Ovary (tissue), 10 donors: Measurements from ENCODE around the gene ZXDA. TPM values are rescaled to one million over a fixed set of nuclear protein-coding genes. Genes with fewer than 3 reads are reported as not detected.
"Not testable (repeated sequence)": the region's sequence is repeated elsewhere in the genome, so short reads cannot be mapped to it uniquely, and the experiment has no call there.

Experiments
- DNase-seq, 5 donors: peaks; one replicate each; pipeline ENCODE4 v3.0.0-alpha.2; 2019 to 2020
- H3K27ac ChIP-seq, 2 donors: fragments of 200-600 bp; one replicate each; pipeline versions ENCODE4 v1.5.1 to v1.8.0; 2019 to 2022
- H3K27me3 ChIP-seq: fragments of 200-600 bp; one replicate; pipeline ENCODE4 v1.8.0; 2022
- H3K36me3 ChIP-seq: fragments of 200-600 bp; sonication (generic); one replicate; pipeline ENCODE4 v1.5.1; 2019
- H3K4me1 ChIP-seq: one replicate; pipeline ENCODE4 v1.8.1; 2013; ENCODE audit warnings: mild to moderate bottlenecking, moderate library complexity; ENCODE audit not compliant: insufficient read depth
- H3K4me3 ChIP-seq: fragments of 200-600 bp; sonication (generic); one replicate; pipeline ENCODE4 v1.5.1; 2017
- H3K9me3 ChIP-seq, 2 donors: fragments of 200-600 bp in 1 of 2; sonication (generic) in 1 of 2; one replicate each; pipeline versions ENCODE4 v1.5.1 to v1.8.1; 2013 to 2019; ENCODE audit warnings: mild to moderate bottlenecking in 1 of 2, moderate library complexity in 1 of 2
- EP300 ChIP-seq: sonication (generic); formaldehyde crosslinking; IDR thresholded peaks from one replicate; pipeline ENCODE4 v1.6.1; 2017; ENCODE audit warnings: antibody characterized with exemption
- POLR2A ChIP-seq: fragments of 450-650 bp; IDR thresholded peaks from one replicate; pipeline ENCODE4 v1.6.1; 2017; ENCODE audit warnings: antibody characterized with exemption, mild to moderate bottlenecking, moderate library complexity
- WGBS, 3 donors: extraction: QIAGEN DNeasy Blood & Tissue Kit in 1 of 3; methylation state at CpG; one replicate each; pipeline versions ENCODE4 v1.1.5 to v1.1.7; 2013 to 2017; 5-methylcytosine and 5-hydroxymethylcytosine counted together
- intact Hi-C, 4 donors: fragments of 100-400 bp; cut with DNase I; formaldehyde crosslinking; loops; one replicate each; pipeline versions ENCODE4 v1.11.0 to v1.15.1; 2022 to 2023
- long read RNA-seq, 3 donors: library from polyadenylated mRNA in 2 of 3; unstranded in 2 of 3; transcript quantifications; one replicate each; pipeline ENCODE4 v2.0.0 and lab custom pipeline, GENCODE V29; 2021 to 2026
- polyA plus RNA-seq, 2 donors: library from polyadenylated mRNA; stranded (reverse); fragments of 200-250 nt in 1 of 2; fragments of 350-450 nt in 1 of 2; fragmentation: Illumina TruSeq in 1 of 2; extraction: RNeasy Lipid Tissue Mini Kit (QIAGEN cat#74804) in 1 of 2; gene quantifications; one replicate each; pipeline ENCODE4 v1.2.3, GENCODE V29; 2013 to 2014
- total RNA-seq, 7 donors: library from RNA; depleted of rRNA in 2 of 7; stranded (reverse); fragments of >200 nt in 2 of 7; fragmentation: NEBNext Ultra II Directional in 3 of 7; extraction: Animal tissue kit (Norgen Biotek cat#: 25700) in 3 of 7; gene quantifications; one replicate each; pipeline versions ENCODE4 v1.1.0 to v1.2.4, GENCODE V29; 2016 to 2023
- TF ChIP-seq, protein P1 (sequence below), 3 donors: fragments of 450-650 bp in 2 of 3; fragments of 200-600 bp in 1 of 3; IDR thresholded peaks; one replicate each; pipeline versions ENCODE4 v1.5.1 to v1.8.0; 2016 to 2022; ENCODE audit warnings: antibody characterized with exemption in 3 of 3, mild to moderate bottlenecking in 1 of 3
- donor health status: DM: no; HTN: no; CAD: no; lungs with moderate emphysema.
- donor health status: DM: no; HTN: no; CAD: no.
- donor health status: Bipolar disorder and iron deficiency.
- donor health status: DM: yes; HTN: yes; CAD: no.
- donor health status: DM: no; HTN: no; CAD: no.
- donor health status: DM: yes; HTN: yes; CAD: no.

Gene ZXDA, protein sequence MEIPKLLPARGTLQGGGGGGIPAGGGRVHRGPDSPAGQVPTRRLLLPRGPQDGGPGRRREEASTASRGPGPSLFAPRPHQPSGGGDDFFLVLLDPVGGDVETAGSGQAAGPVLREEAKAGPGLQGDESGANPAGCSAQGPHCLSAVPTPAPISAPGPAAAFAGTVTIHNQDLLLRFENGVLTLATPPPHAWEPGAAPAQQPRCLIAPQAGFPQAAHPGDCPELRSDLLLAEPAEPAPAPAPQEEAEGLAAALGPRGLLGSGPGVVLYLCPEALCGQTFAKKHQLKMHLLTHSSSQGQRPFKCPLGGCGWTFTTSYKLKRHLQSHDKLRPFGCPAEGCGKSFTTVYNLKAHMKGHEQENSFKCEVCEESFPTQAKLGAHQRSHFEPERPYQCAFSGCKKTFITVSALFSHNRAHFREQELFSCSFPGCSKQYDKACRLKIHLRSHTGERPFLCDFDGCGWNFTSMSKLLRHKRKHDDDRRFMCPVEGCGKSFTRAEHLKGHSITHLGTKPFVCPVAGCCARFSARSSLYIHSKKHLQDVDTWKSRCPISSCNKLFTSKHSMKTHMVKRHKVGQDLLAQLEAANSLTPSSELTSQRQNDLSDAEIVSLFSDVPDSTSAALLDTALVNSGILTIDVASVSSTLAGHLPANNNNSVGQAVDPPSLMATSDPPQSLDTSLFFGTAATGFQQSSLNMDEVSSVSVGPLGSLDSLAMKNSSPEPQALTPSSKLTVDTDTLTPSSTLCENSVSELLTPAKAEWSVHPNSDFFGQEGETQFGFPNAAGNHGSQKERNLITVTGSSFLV
- 1 to 10 TPM; 7.0 to 9.1 (median 8.2) TPM for total RNA-seq
- polyA plus RNA-seq: 1 to 10 TPM; 2.9 to 3.2 TPM
- long read RNA-seq, donor 1: 0 reads
- long read RNA-seq, donor 2, full-length matches to known transcripts: 14 of 14 reads
- long read RNA-seq, donor 2, partial matches to known transcripts: 0 of 14 reads
- long read RNA-seq, donor 2, other reads (novel, unspliced or antisense): 0 of 14 reads
- long read RNA-seq, donor 3, full-length matches to known transcripts: 15 of 15 reads
- long read RNA-seq, donor 3, partial matches to known transcripts: 0 of 15 reads
- long read RNA-seq, donor 3, other reads (novel, unspliced or antisense): 0 of 15 reads

DNA sequence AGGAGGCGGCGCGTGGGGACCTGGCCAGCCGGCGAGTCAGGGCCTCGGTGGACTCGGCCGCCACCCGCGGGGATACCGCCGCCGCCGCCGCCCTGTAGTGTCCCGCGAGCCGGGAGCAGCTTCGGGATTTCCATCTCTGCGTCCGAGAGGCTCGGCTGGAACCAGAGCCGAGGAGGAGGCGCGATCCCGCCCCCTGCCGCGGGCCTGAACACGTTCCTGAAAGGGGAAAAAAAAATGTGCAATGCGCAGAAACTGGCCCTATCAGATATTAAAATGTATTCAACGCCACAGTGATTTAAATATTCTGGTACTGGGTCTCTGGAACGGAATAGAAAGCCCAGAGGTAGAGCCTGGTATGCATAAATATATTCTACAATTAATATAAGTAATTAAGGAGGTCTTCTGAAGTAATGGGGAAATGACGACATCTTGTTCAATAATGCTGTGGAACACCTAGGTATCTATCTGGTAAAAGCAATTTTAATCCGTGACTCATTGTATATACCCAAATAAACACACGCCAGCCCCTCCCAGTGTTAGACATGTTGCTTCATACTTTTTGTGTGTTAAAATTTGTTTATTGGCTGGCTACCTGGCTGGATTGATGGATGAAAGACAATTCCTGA is at the start of gene ZXDA:
ZXDA (minus strand) TSS at position 172 of the 626 bp plus-strand sequence; CDS start at position 134, 38 bp downstream.
- H3K27me3 ChIP-seq, H3K36me3 ChIP-seq, DNase-seq, H3K9me3 ChIP-seq, H3K4me1 ChIP-seq: not testable (repeated sequence)
- peak within 1 kb of the TSS; percentile 92 to 95 for H3K27ac ChIP-seq
- intact Hi-C loops: loop anchor here in 1 of 4 donors (5.0 kb wide), 1 partner anchor 318 kb away; the partner anchor contains the start of gene ZXDB
- peak within 1 kb of the TSS; percentile 30 for H3K4me3 ChIP-seq
- 24 to 40% (median 27%) methylated on average over 9 to 13 of the region's 35 CpGs for WGBS, 3 donors

DNA sequence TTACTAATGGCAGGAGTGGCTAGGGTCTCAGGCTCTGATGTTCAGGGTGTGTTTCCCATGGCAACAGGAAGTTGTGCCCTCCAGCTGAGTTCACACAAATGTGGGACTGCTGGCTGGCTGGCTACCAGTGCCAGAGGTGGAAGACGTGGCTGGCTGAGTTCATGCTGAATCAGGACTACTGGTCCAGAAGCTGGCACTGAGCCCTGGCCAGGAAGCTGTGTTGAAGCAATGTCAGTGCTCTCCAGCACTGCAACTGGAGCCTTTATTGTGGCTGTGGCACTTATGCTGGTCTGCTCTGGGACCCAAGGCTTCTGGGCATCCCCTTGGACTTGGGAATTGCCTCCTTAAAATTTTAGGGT is 42.0 kb upstream of the ZXDA start:
- 33 to 63% (median 34%) methylated on average over 1 of the region's 1 CpG for WGBS, 3 donors
- Histone ChIP-seq H3K4me3 (no peak overlapping the region), H3K9me3 (no peaks in the 10 kb centered on the region), H3K4me1 (no peaks in the 10 kb centered on the region), H3K27ac (no peak overlapping the region), H3K27me3 (no peaks in the 10 kb centered on the region), H3K36me3 (no peaks in the 10 kb centered on the region)
- DNase-seq: no peak
- TF ChIP-seq POLR2A: no peak
- TF ChIP-seq, protein P1, sequence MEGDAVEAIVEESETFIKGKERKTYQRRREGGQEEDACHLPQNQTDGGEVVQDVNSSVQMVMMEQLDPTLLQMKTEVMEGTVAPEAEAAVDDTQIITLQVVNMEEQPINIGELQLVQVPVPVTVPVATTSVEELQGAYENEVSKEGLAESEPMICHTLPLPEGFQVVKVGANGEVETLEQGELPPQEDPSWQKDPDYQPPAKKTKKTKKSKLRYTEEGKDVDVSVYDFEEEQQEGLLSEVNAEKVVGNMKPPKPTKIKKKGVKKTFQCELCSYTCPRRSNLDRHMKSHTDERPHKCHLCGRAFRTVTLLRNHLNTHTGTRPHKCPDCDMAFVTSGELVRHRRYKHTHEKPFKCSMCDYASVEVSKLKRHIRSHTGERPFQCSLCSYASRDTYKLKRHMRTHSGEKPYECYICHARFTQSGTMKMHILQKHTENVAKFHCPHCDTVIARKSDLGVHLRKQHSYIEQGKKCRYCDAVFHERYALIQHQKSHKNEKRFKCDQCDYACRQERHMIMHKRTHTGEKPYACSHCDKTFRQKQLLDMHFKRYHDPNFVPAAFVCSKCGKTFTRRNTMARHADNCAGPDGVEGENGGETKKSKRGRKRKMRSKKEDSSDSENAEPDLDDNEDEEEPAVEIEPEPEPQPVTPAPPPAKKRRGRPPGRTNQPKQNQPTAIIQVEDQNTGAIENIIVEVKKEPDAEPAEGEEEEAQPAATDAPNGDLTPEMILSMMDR (IDR thresholded peaks at IDR 0.05): no peak
- TF ChIP-seq EP300: no peak
- intact Hi-C loops: no loop called here

DNA sequence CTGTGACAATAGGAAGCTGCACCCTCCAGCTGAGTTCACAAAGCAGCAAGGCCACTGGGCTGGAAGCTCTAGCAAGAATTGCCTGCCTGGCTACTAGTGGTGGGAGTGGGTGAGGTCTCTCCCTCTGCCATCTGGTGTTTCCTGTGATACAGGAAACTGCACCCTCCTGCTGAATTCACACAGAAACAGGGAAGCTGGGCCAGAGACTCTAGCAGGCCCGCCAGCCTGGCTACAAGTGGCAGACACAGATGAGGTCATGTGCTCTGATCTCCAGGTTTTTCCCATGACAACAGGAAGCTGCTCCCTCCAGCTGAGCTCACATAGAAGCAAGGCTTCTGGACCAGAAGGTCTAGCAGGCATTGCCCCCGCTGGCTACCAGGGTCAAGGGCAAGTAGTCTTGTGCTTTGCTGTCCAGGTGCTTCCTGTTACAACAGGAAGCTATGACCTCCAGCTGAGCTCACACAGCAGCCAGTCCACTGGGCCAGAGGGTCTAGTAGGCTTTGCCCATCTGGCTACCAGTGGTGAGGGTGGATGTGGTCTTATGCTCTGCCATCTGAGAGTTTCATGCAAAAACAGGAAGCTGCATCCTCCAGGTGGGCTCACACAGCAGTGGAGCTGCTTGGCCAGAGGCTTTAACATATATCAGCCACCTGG is 41.5 kb upstream of the ZXDA start:
- Histone ChIP-seq H3K27me3 (no peaks in the 10 kb centered on the region), H3K36me3 (no peaks in the 10 kb centered on the region), H3K4me3 (no peak overlapping the region), H3K27ac (no peak overlapping the region), H3K9me3 (no peaks in the 10 kb centered on the region), H3K4me1 (no peaks in the 10 kb centered on the region)
- intact Hi-C loops: no loop called here
- WGBS, 3 donors: 38 to 90% (median 46%) methylated on average over 2 of the region's 2 CpGs
- peak in 2 of 5 donors; percentile 13 to 19 for DNase-seq
- TF ChIP-seq, protein P1 (IDR thresholded peaks at IDR 0.05): no peak
- TF ChIP-seq EP300 (no peak), POLR2A (no peak)

DNA sequence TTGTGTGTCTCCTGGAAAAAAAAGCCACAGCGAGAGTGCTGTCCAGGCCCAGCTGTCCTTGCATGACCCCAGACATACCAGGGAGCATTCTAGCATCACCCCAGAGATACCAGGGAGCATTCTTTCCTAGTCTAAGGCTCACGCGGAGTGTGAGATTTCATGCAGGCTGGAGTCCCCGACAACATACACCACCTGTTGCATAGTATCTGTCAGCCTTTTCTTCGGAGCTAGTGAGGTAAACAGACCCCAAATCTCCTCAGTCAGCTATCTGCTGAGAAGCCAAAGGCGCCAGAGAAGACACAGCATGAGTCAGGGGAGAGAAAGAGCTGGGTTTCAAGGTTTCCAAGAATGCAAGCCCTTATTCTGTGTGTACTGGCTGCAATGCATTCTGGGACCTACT is 23.1 kb upstream of the ZXDA start:
- H3K27me3 ChIP-seq: no peaks in the 10 kb centered on the region
- no peaks in the 10 kb centered on the region for H3K4me1 ChIP-seq
- no peak overlapping the region for H3K4me3 ChIP-seq
- intact Hi-C loops: no loop called here
- no peak for DNase-seq
- no peaks in the 10 kb centered on the region for H3K36me3 ChIP-seq
- no peaks in the 10 kb centered on the region for H3K9me3 ChIP-seq
- TF ChIP-seq POLR2A: no peak
- no peak for TF ChIP-seq EP300
- TF ChIP-seq, protein P1 (IDR thresholded peaks at IDR 0.05): no peak
- H3K27ac ChIP-seq: no peak overlapping the region
- 34 to 50% (median 42%) methylated on average over 6 of the region's 6 CpGs for WGBS, 3 donors
